Fibroblast of peridontal ligament (primary cell): ENCODE data around the gene RAB6B.

Source experiments
- DNase-seq: peaks from one replicate; pipeline ENCODE4 v3.0.0-alpha.2; 2010; ENCODE audit errors: extremely low read depth

Gene RAB6B

DNA sequence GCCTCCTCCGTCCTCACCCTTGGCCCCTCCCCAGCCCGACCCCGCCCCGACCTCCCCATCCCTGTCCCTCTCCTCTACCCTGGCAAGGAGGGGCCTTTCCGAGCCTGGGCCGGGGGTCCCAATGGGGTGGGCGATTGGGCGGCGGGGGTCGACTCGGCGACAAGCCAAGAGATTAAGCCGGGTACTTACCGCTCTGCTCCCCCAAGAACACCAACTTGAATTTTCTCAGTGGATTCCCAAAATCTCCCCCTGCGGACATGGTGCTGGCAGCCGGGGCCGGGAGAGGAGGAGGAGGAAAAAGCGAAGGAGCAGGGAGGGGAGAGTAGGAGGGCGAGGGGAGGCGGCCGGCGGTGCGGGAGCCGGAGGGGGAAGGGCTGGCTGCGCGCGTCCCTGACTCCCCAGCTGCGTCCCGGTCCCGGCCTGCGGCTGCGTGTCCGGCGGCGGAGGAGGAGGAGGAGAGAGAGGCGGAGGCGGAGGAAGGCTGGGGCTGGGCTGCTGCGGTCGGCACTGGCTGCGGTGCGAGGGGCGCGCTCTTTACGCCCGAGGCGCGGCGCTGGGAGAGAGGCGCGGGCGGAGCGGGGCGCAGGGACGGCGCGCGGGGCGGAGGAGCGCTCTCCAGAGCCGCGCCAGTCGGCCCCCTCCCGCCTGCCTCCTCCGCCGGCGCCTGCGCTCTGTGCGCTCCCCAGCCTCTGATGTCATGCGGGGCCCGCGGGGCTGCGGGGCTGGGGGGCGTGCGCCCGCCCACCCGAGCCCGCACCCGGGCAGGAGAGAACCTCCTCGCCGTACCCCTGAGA, at the start of gene RAB6B:
RAB6B (minus strand) TSS at position 675 of the 794 bp plus-strand sequence; CDS start at position 259, 416 bp downstream.
- peak; percentile 15 for DNase-seq

- peak; percentile 28 for DNase-seq
Observed at GRCh38 chr3:133944641-133945380, 49.1 kb upstream of the RAB6B start.

DNA sequence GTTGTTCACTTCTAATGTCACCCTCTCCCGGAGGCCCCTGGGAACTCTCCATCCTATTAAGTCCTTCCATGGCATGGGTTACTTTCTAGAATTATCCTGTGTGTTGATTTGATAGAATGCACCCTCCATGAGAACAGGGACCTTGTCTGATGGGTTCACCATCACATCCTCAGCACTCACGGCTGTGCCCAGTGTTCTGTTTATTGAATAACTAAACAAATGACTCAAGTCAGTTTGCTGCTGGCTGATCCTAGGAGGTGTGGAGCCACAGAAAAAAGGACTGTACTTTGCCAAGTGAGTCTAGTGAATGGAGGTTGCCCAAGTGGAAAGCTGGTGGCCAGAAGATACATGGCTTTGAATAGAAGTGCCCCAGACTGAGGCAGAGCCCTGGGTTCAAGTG, 48.5 kb upstream of the RAB6B start:
- DNase-seq: peak; percentile 31

- peak; percentile 23 for DNase-seq
Observed at GRCh38 chr3:133943639-133944141, 48.0 kb upstream of the RAB6B start.

- no peak for DNase-seq
Observed at GRCh38 chr3:133943031-133943535, 47.4 kb upstream of the RAB6B start.

GRCh38 chr3:133941415-133941821, 45.7 kb upstream of the RAB6B start:
- peak; percentile 42 for DNase-seq

GRCh38 chr3:133940536-133940935, 44.9 kb upstream of the RAB6B start:
- no peak for DNase-seq

- no peak for DNase-seq
Observed at GRCh38 chr3:133939463-133939835, 43.8 kb upstream of the RAB6B start.

DNA sequence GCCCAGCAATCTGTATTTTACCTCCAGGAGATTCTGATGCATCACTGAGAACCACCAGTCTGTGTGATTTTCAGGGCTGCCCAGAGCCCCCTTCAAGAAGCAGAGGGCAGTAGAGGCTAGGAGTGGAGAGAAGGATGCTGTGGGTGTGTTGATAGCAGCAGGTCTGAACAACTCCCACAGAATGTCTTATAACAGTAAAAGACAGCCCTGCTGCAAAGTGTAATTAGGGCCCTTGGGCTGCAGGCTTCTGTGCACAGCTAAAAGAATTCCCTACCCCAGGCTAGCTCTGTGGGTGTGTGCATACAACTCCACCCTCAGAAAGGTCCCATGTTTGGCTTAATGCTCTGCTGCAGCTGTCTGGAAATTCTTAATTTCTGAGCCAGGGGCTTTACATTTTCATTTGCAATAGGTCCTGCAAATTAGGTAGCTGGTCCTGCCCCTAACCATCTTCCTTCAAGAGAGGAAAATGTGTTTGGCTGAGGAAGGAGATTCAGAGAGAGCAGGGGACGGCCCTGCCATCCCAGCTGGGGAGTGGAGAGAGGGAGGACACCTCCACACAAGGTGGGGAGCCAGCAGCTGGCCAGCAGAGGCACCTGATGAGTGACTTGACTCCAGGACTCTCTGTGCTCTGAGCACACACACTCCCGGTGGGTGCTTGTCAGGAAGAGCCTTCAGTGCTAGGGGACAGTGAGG, 43.2 kb upstream of the RAB6B start:
- DNase-seq: no peak

DNA sequence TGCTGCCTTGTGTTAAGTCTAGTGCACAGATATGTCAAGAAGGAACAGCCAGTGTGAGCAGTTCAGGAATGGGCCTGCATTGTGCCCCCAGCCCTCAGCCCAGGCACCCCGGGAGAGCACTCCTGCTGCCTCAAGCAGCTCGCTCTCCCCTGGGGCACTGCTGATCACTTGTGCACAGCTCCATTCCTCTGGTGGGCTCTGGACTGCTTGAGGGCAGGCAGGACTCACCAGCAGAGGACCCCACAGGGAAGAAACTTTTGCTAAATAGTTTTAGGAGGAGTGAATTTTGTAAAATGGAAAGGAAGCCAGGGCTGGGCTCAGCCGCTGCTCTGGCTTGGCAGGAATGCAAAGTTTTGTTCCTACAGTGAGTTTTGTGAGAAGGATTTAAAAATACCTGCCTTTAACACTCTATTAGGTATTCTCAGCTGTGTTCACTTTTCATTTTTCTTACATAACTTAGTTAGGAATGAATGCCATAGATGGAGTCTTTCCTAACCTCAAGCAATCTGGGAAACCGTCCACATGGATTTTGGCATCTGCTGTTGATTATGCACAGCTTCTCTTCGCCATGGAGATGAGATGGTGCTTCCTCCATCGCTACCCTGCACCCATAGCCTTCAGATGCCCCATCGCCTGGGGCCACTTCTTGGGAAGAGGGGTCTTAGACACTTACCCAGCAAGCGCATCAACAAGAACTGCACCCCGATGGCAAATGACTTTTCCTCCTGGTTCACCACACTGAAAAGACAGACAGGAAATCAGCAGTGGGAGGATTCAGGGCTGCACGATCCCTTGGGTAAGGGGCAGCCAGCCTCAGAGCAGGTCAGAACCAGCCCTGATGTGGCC, 42.3 kb upstream of the RAB6B start:
- peak; percentile 91 for DNase-seq

GRCh38 chr3:133937061-133937686, 41.5 kb upstream of the RAB6B start:
- no peak for DNase-seq

DNA sequence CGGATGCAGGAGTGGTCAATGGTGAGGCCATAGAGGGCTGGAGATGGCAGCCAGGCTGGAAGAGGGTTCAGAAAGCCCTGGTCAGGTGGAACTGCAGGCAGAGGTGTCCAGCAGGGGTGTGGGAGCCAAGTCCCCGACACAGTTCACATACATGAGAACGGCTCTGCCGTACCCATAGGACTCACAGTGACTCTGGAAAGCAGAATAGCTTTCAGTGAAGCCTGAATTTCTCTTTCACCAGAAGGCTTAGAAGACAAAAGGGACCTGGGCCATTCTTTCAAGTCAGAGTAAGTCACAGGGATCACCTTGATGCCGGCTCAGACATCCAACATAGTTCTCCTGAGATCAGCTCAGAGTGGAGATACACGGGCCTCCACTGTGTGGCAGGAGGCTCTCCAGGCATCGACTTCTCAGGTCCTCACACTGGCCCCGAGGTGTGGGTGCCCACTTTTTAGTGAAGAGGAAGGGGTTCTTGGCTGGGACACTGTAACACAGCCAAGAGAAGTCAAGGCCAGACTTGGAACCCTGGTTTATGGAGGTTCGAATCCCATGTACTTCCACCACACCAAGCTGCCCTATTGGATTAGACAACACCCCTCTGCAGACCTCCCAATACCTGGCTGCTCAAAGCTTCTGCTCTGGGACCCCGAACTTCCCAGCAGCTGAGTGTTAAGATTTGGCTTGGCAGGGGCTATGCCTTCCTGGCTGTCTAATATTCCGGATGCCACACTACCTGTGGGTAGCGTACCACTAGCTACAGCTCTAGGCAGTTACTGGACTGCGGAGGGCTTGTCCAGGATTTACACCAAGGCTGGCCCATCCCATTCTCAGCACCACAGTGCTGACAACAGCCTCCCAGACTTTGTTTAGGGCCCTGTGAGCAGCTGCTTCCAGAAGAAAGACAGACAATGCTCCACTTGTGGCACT, 40.4 kb upstream of the RAB6B start:
- no peak for DNase-seq

GRCh38 chr3:133934996-133935842, 39.5 kb upstream of the RAB6B start:
- no peak for DNase-seq

GRCh38 chr3:133934073-133934970, 38.6 kb upstream of the RAB6B start:
- DNase-seq: no peak

DNA sequence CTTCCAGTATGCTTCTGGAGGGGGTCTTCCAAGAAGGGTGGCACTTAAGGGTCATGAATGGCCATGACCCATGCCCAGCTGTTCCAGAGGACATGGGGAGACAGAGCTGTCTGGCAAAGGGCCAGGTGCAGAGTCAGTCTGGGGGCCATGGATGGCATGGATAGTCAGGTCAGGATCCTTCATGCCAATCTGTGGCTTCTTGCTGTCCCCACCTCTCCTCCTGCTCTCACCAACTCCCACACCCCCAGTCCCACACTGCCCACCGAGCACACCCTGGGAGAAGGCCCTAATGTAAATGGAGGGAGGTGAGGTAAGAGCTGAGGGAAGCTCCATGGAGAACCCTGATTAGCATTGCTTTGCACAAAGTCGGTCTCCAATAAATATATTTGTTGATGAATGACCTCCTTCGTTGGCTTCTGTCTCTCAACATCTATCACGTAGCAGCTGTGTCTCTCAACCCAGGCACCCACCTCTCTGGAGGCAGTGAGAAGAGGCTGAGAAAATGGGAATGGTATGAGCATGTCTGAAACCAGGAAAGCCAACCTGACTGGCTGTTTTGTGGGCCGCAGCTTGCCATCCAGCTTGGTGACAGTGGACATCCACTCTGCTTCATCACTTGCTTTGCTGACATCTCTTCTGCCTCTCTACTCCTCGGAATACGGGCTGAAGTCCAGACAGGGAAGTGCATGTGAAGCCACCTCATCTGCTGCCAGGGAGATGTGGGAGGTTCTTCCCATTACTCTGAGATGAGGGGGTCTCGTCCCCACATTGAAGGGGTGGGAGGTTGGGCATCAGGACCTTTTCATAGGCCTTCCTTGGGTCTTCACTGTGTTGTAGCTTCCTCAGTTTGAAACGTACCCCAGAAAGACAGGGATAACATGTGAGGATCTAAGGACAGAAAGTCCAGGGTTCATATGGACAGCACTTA, 37.7 kb upstream of the RAB6B start:
- DNase-seq: no peak

- no peak for DNase-seq
Observed at GRCh38 chr3:133932009-133932408, 36.3 kb upstream of the RAB6B start.

DNA sequence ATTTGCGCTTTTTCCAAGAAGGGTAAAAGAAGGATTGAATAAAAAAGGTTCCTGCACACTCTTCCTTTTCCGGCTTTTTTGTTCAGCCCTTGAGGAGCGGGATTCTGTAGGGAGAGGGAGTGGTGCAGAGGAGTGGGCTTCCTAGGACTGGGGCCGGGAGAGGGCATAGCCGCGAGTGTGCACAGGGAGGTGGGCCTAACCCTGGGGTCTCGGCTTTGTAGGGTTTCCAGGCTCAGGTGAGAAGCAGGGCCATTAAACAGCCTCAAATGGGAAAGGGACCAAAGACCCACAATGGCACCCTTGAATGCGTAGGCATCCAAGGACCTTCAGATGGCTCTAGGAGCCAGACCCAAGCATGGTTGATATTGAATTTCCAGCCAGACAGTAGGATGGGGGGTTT, 35.4 kb upstream of the RAB6B start:
- DNase-seq: no peak
